ENCODE measurements around the gene HADH. TPM values are rescaled to one million over a fixed set of nuclear protein-coding genes. Genes with fewer than 3 reads are reported as not detected.

HADH gene
- total RNA-seq, 1 donor: 14.1 TPM

- TF ChIP-seq CTCF (IDR thresholded peaks at IDR 0.05; ENCODE audit: insufficient read depth, low read length): no peak
- no peak overlapping the region for H3K4me3 ChIP-seq (ENCODE audit: low read depth, low read length)
- no peak for DNase-seq (ENCODE audit: low read depth)
Measured at GRCh38 chr4:108070775-108071174, 81.1 kb downstream of the HADH start.

GRCh38 chr4:108072300-108072699 is 82.6 kb downstream of the HADH start:
- DNase-seq (ENCODE audit: low read depth): no peak
- TF ChIP-seq CTCF (IDR thresholded peaks at IDR 0.05; ENCODE audit: insufficient read depth, low read length): no peak
- H3K4me3 ChIP-seq (ENCODE audit: low read depth, low read length): no peak overlapping the region

GRCh38 chr4:108078024-108078733 is 88.5 kb downstream of the HADH start:
- H3K4me3 ChIP-seq (ENCODE audit: low read depth, low read length): no peak overlapping the region
- no peak for TF ChIP-seq CTCF (IDR thresholded peaks at IDR 0.05; ENCODE audit: insufficient read depth, low read length)
- no peak for DNase-seq (ENCODE audit: low read depth)

- no peak for DNase-seq (ENCODE audit: low read depth)
- no peak for TF ChIP-seq CTCF (IDR thresholded peaks at IDR 0.05; ENCODE audit: insufficient read depth, low read length)
- H3K4me3 ChIP-seq (ENCODE audit: low read depth, low read length): no peak overlapping the region
Measured at GRCh38 chr4:108080747-108081146, 91.1 kb downstream of the HADH start.

GRCh38 chr4:108081256-108081655 is 91.6 kb downstream of the HADH start:
- TF ChIP-seq CTCF (IDR thresholded peaks at IDR 0.05; ENCODE audit: insufficient read depth, low read length): no peak
- H3K4me3 ChIP-seq (ENCODE audit: low read depth, low read length): no peak overlapping the region
- DNase-seq (ENCODE audit: low read depth): no peak

Other genes with a start within 250 kb of the HADH start
- 144 and 145 TPM in 2 replicates for gene SGMS2, start 165.0 kb upstream of the HADH start, total RNA-seq (ENCODE audit: low replicate concordance)
- 17.3 and 29.3 TPM in 2 replicates for gene CYP2U1, start 58.3 kb upstream of the HADH start, total RNA-seq (ENCODE audit: low replicate concordance)
- 0.63 TPM in 1 of 2 replicates, not detected in the other for gene LEF1, start 179.0 kb downstream of the HADH start, total RNA-seq (ENCODE audit: low replicate concordance)